K562 (cell line): ENCODE measurements around the gene KLK14. TPM values are rescaled to one million over a fixed set of nuclear protein-coding genes. Genes with fewer than 3 reads are reported as not detected.

ENCODE experiments used
- CLOCK ChIP-seq: fragments of 250-450 bp; sonication (Bioruptor Pico); IDR thresholded peaks from 2 replicates; pipeline ENCODE4 v1.4.0; 2020; ENCODE audit warnings: mild to moderate bottlenecking, moderate library complexity, borderline replicate concordance
- MIER1 ChIP-seq: fragments of 450-650 bp; IDR thresholded peaks from 2 replicates; pipeline ENCODE4 v1.6.1; 2016; ENCODE audit warnings: antibody characterized with exemption, mild to moderate bottlenecking, low read depth
- NFIC ChIP-seq: fragments of 450-650 bp; IDR thresholded peaks from 2 replicates; pipeline ENCODE4 v1.6.1; 2017; ENCODE audit warnings: mild to moderate bottlenecking, inconsistent platforms
- NR0B1 ChIP-seq: fragments of 450-650 bp; IDR thresholded peaks from one replicate; pipeline ENCODE4 v1.6.1; 2018; ENCODE audit warnings: mild to moderate bottlenecking, moderate library complexity; ENCODE audit not compliant: partially characterized antibody
- RAD21 ChIP-seq, 2 experiments: fragments of 250-450 bp in 1 of 2; fragments of 450-650 bp in 1 of 2; sonication (Bioruptor Pico) in 1 of 2; formaldehyde crosslinking in 1 of 2; IDR thresholded peaks in 1 of 2; conservative IDR thresholded peaks in 1 of 2; 2 replicates each; pipeline versions ENCODE4 v1.4.0 to v1.8.0; 2020 to 2022; ENCODE audit warnings: mild to moderate bottlenecking in 2 of 2, moderate library complexity in 1 of 2
- RBM25 ChIP-seq: fragments of 200-400 bp; formaldehyde crosslinking; IDR thresholded peaks from 2 replicates; pipeline ENCODE4 v1.6.1; 2018; ENCODE audit warnings: low read length, low read depth, moderate library complexity; ENCODE audit not compliant: severe bottlenecking
- RBM39 ChIP-seq: fragments of 200-400 bp; formaldehyde crosslinking; optimal IDR thresholded peaks from 2 replicates; pipeline ENCODE3; 2018; ENCODE audit warnings: low read depth, low read length
- SAFB ChIP-seq: fragments of 200-400 bp; formaldehyde crosslinking; IDR thresholded peaks from 2 replicates; pipeline ENCODE4 v1.6.1; 2017; ENCODE audit warnings: low read depth, low read length, borderline replicate concordance
- THAP12 ChIP-seq: fragments of 250-450 bp; sonication (Bioruptor Pico); IDR thresholded peaks from 2 replicates; pipeline ENCODE4 v1.9.0; 2021; ENCODE audit warnings: mild to moderate bottlenecking, inconsistent platforms
- YBX1 ChIP-seq: fragments of 450-650 bp; IDR thresholded peaks from 2 replicates; pipeline ENCODE4 v1.7.1; 2016; ENCODE audit warnings: mild to moderate bottlenecking
- ZBTB33 ChIP-seq: sonication (generic); formaldehyde crosslinking; IDR thresholded peaks from 2 replicates; pipeline ENCODE4 v1.8.1; 2023; ENCODE audit warnings: mild to moderate bottlenecking, missing genetic modification reagents
- ZNF24 ChIP-seq: fragments of 450-650 bp; IDR thresholded peaks from 2 replicates; pipeline ENCODE4 v1.6.1; 2016
- ZNF263 ChIP-seq: sonication (generic); formaldehyde crosslinking; IDR thresholded peaks from 2 replicates; pipeline ENCODE4 v1.8.0; 2022; ENCODE audit warnings: mild to moderate bottlenecking, missing genetic modification reagents, borderline replicate concordance
- ZNF551 ChIP-seq: fragments of 250-450 bp; sonication (Bioruptor Pico); IDR thresholded peaks from 2 replicates; pipeline ENCODE4 v1.5.0; 2021; ENCODE audit warnings: mild to moderate bottlenecking, moderate library complexity
- polyA plus RNA-seq, 8 experiments: library from polyadenylated mRNA; depleted of rRNA in 4 of 8; stranded (reverse) in 5 of 8; unstranded in 3 of 8; fragments of >200 nt; fragmentation: Nextera tagmentation in 2 of 8; fragmentation: Illumina TruSeq in 1 of 8; extraction: Ambion mirVana in 2 of 8; extraction: Trizol in 1 of 8; gene quantifications; 2 replicates each; pipeline versions ENCODE4 v1.2.1 to v1.2.3, GENCODE V29; 2011 to 2014; ENCODE audit warnings: inconsistent platforms in 1 of 8, missing spikeins in 1 of 8
- total RNA-seq, 7 experiments: library from RNA; depleted of rRNA in 6 of 7; stranded (reverse); fragments of >200 nt in 6 of 7; fragmentation: Illumina TruSeq in 2 of 7; extraction: Trizol in 2 of 7; gene quantifications; 2 replicates each; pipeline versions ENCODE4 v1.2.1 to v1.2.3, GENCODE V29; 2011 to 2021; ENCODE audit warnings: low replicate concordance in 1 of 7
- TF ChIP-seq, protein P1 (sequence below): fragments of 450-650 bp; formaldehyde crosslinking; IDR thresholded peaks from 2 replicates; pipeline ENCODE4 v1.4.0; 2022; ENCODE audit warnings: missing genetic modification characterization

KLK14 gene
- total and polyA plus RNA-seq, 9 of the 15 experiments (the other 6 are each of a cell fraction or from before 2014, with no cell fraction given): not detected

- TF ChIP-seq THAP12 (CRISPR knock-in tag): no peak
- TF ChIP-seq ZBTB33 (CRISPR knock-in tag): no peak
- no peak for TF ChIP-seq ZNF551 (CRISPR knock-in tag)
- TF ChIP-seq YBX1: no peak
- no peak; the same call in 1 of the 2 replicates for TF ChIP-seq ZNF24
- TF ChIP-seq, protein P1, sequence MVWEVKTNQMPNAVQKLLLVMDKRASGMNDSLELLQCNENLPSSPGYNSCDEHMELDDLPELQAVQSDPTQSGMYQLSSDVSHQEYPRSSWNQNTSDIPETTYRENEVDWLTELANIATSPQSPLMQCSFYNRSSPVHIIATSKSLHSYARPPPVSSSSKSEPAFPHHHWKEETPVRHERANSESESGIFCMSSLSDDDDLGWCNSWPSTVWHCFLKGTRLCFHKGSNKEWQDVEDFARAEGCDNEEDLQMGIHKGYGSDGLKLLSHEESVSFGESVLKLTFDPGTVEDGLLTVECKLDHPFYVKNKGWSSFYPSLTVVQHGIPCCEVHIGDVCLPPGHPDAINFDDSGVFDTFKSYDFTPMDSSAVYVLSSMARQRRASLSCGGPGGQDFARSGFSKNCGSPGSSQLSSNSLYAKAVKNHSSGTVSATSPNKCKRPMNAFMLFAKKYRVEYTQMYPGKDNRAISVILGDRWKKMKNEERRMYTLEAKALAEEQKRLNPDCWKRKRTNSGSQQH (CRISPR knock-in tag): no peak
- 0 out of 2 replicates have a peak, but pooled peaks have one; percentile 5 for TF ChIP-seq NFIC
- no peak for TF ChIP-seq RBM25
- no peak for TF ChIP-seq RBM39
- TF ChIP-seq CLOCK (CRISPR knock-in tag): no peak
- TF ChIP-seq NR0B1: no peak
- TF ChIP-seq ZNF263 (CRISPR knock-in tag): no peak
- TF ChIP-seq SAFB: no peak
- no peak for TF ChIP-seq MIER1
- peak; percentile 67 to 72 for TF ChIP-seq RAD21 (CRISPR knock-in tag; conservative IDR thresholded peaks at IDR 0.05 in 1 of 2, IDR thresholded peaks at IDR 0.05 in 1 of 2)
These were observed 49.3 kb upstream of the KLK14 start (continued) for GRCh38 chr19:51131780-51132680.
